Smooth muscle cell (in vitro differentiated cells): ENCODE data around the gene GSTM2. TPM values are rescaled to one million over a fixed set of nuclear protein-coding genes. Genes with fewer than 3 reads are reported as not detected.

Experiments
- DNase-seq: peaks from one replicate; lab custom pipeline; 2025; ENCODE audit not compliant: unreplicated experiment; lab: John Stamatoyannopoulos, UW
- H2AFZ ChIP-seq: fragments of 200-600 bp; sonication (generic); 2 replicates; pipeline ENCODE4 v1.6.0; 2016; ENCODE audit warnings: antibody characterized with exemption, low read depth, mild to moderate bottlenecking
- H3F3A ChIP-seq: fragments of 200-600 bp; sonication (generic); 2 replicates; pipeline ENCODE4 v1.6.0; 2017; ENCODE audit warnings: antibody characterized with exemption, low read depth
- H3K27ac ChIP-seq: fragments of 200-600 bp; sonication (generic); 2 replicates; pipeline ENCODE4 v1.5.1; 2016; ENCODE audit warnings: low read depth, mild to moderate bottlenecking
- H3K27me3 ChIP-seq: fragments of 200-600 bp; sonication (generic); 2 replicates; pipeline ENCODE4 v1.6.1; 2016; ENCODE audit warnings: low read depth, mild to moderate bottlenecking
- H3K36me3 ChIP-seq: fragments of 200-600 bp; sonication (generic); 2 replicates; pipeline ENCODE4 v1.5.1; 2016; ENCODE audit warnings: low read depth
- H3K4me1 ChIP-seq: fragments of 200-600 bp; sonication (generic); 2 replicates; pipeline ENCODE4 v1.5.1; 2016; ENCODE audit warnings: low read depth
- H3K4me2 ChIP-seq: fragments of 200-600 bp; sonication (generic); 2 replicates; pipeline ENCODE4 v1.6.0; 2016; ENCODE audit warnings: mild to moderate bottlenecking
- H3K4me3 ChIP-seq: fragments of 200-600 bp; sonication (generic); 2 replicates; pipeline ENCODE4 v1.5.1; 2016; ENCODE audit warnings: mild to moderate bottlenecking
- H3K79me2 ChIP-seq: fragments of 200-600 bp; sonication (generic); 2 replicates; pipeline ENCODE4 v1.6.0; 2016; ENCODE audit warnings: low read depth, mild to moderate bottlenecking
- H3K9ac ChIP-seq: fragments of 200-600 bp; sonication (generic); 2 replicates; pipeline ENCODE4 v1.6.0; 2016; ENCODE audit warnings: low read depth
- H3K9me3 ChIP-seq: fragments of 200-600 bp; sonication (generic); replicated peaks from 2 replicates; pipeline ENCODE4 v1.5.1; 2016; ENCODE audit warnings: low read depth
- H4K20me1 ChIP-seq: fragments of 200-600 bp; sonication (generic); 2 replicates; pipeline ENCODE4 v1.6.0; 2016; ENCODE audit warnings: low read depth
- CTCF ChIP-seq: fragments of 200-600 bp; sonication (generic); IDR thresholded peaks from 2 replicates; pipeline ENCODE4 v1.5.1; 2017; ENCODE audit warnings: borderline replicate concordance, mild to moderate bottlenecking, antibody characterized with exemption; ENCODE audit not compliant: insufficient read depth, poor library complexity, severe bottlenecking
- WGBS: methylation state at CpG from one replicate; pipeline ENCODE4 v1.1.7; 2016; ENCODE audit warnings: low lambda C conversion rate; 5-methylcytosine and 5-hydroxymethylcytosine counted together
- polyA plus RNA-seq: library from polyadenylated mRNA; unstranded; fragments of >200 nt; fragmentation: Nextera tagmentation; extraction: Ambion mirVana; gene quantifications from 2 replicates; pipeline ENCODE4 v1.2.1, GENCODE V29; 2016
- total RNA-seq: library from RNA; depleted of rRNA; stranded (reverse); fragments of >200 nt; gene quantifications from 2 replicates; pipeline ENCODE4 v1.2.3, GENCODE V29; 2014

Gene GSTM2
- total and polyA plus RNA-seq, 2 experiments from 2014 or later: 30.3 to 43.8 TPM

DNA sequence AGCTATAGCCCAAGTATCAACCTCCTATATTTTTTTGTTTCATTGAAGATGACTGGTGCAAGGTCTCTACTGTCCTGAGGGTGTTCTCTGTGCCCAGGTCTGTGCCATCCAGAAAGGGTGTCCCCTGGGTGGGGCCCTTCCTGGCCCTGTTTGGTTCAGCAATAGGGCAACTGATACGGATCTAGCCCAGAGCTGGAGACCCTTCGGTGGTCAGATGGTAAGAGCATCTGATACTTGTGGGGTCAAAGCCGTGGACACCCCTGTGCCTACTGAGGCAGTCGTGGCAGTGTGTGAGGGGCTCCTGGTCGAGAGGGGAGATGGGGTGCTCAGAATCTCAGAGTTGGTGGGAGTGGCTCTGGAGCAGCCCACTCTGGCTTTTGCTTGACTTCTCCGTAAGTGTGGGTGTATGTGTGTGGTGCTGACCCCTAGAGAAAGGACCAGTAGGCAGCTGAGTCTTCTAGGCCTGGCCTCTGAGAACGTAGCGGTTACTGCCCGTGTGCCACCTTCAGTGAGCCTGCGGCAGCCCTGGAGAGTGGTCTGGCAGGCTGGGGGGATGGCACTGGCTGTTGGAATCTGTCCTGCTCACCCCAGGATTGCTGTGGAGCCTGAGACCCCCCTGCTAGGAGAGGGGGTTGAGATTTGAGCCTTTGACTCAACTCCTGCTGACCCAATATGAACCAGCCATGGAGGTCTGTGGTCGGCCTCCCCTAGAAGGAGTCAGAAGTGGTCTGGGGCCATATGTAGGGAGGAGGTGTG lies 45.5 kb upstream of the GSTM2 start:
- peaks cover 7% of the 10 kb centered on the region for H3F3A ChIP-seq
- H3K27ac ChIP-seq: no peak overlapping the region
- no peaks in the 10 kb centered on the region for H3K9me3 ChIP-seq
- no peak for DNase-seq
- peaks cover 59% of the 10 kb centered on the region for H4K20me1 ChIP-seq
- TF ChIP-seq CTCF: no peak
- no peak overlapping the region for H2AFZ ChIP-seq
- H3K4me2 ChIP-seq: peak overlapping the region; percentile 96
- H3K4me1 ChIP-seq: peaks cover 12% of the 10 kb centered on the region
- H3K9ac ChIP-seq: no peak overlapping the region
- H3K36me3 ChIP-seq: no peaks in the 10 kb centered on the region
- WGBS: 90% methylated on average over 11 of the region's 11 CpGs
- peak overlapping the region; percentile 83 for H3K4me3 ChIP-seq
- no peaks in the 10 kb centered on the region for H3K27me3 ChIP-seq
- peaks cover 56% of the 10 kb centered on the region for H3K79me2 ChIP-seq

- Histone ChIP-seq H2AFZ (no peak overlapping the region), H3F3A (peaks cover 7% of the 10 kb centered on the region), H3K4me3 (no peak overlapping the region), H3K36me3 (no peaks in the 10 kb centered on the region), H4K20me1 (peaks cover 59% of the 10 kb centered on the region), H3K4me2 (peak overlapping the region; percentile 96), H3K27ac (no peak overlapping the region), H3K4me1 (peaks cover 7% of the 10 kb centered on the region), H3K27me3 (no peaks in the 10 kb centered on the region), H3K9me3 (no peaks in the 10 kb centered on the region), H3K79me2 (peaks cover 56% of the 10 kb centered on the region), H3K9ac (no peak overlapping the region)
- no peak for DNase-seq
- 96% methylated on average over 3 of the region's 3 CpGs for whole genome bisulfite sequencing
- TF ChIP-seq CTCF: no peak
These were observed 45.0 kb upstream of the GSTM2 start for GRCh38 chr1:109622895-109623294.

DNA sequence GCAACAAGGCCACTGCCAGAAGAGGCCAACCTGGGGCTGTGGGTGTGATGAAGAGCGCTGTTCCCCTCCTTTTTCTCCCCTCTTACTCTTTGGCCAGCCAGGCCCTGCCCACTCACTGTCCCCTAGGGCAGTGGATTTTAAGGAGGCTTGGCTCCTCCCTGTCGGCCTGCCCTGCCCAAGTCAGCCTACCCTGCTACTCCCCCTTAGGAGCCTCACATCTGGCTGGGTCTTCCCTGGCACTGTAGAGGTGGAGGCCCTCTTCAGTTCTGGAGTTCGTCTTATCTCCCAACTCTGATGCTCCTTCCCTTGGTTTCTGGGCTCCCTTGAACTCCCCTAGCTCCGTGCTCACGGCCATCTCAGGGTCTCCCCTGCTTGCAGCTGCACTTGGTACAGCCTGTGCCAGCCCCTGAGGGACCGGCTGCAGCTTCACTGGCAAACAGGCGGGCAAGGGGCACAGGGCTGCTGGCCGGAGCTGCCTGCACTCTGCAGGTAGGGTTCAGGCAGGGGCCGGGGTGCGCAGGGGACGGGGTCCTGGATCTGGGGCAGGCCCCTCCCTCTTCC lies 44.2 kb upstream of the GSTM2 start:
- H3K36me3 ChIP-seq: no peaks in the 10 kb centered on the region
- no peak overlapping the region for H3K4me3 ChIP-seq
- H3K4me2 ChIP-seq: peak overlapping the region; percentile 96
- H3K27ac ChIP-seq: no peak overlapping the region
- no peaks in the 10 kb centered on the region for H3K9me3 ChIP-seq
- no peak overlapping the region for H2AFZ ChIP-seq
- no peak for TF ChIP-seq CTCF
- WGBS: 85% methylated on average over 11 of the region's 11 CpGs
- no peak overlapping the region for H3K9ac ChIP-seq
- peaks cover 7% of the 10 kb centered on the region for H3K4me1 ChIP-seq
- peaks cover 59% of the 10 kb centered on the region for H4K20me1 ChIP-seq
- peaks cover 5% of the 10 kb centered on the region for H3F3A ChIP-seq
- H3K27me3 ChIP-seq: no peaks in the 10 kb centered on the region
- H3K79me2 ChIP-seq: peaks cover 56% of the 10 kb centered on the region
- DNase-seq: no peak
